GM18508 (cell line): ENCODE data around the gene TMEM82.

Experiments used
- ATAC-seq: cut with Tn5 transposase; IDR thresholded peaks from one replicate; pipeline ENCODE4 v1.9.1; 2021; ENCODE audit warnings: moderate number of reproducible peaks; ENCODE audit not compliant: insufficient read depth, unreplicated experiment

The TMEM82 gene

DNA sequence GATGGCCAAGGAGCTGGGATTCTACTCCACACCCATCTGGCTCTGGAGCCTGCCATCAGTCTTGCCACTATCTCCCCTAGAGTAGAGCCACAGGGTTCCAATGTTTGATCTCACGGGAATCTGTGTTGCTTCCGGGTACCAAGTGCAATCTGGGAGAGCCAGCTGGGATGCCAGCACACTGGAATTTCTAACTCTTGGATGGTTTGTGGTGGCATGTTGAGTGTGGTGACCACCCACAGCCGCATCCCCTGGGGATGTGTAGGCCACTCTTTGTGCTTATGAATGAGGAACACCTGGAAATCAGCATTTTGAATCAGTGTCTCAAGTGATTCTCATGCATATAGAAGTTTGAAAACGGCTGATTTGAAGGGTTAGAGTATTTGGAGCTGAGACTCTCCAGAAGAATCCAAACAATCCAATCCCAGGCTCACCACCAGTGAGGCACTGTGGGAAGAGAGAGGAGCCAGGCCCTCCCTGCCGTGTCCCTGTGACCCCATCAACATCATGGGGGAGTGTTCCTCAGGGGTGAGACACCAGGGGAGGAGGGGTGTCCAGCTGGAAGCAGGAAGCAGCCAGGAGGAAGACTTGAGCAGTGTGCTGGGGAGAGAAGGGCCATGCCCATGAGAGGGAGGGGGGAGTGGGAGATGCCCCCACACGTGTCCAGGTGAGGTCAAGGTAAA lies 29.7 kb downstream of the TMEM82 start:
- ATAC-seq: no peak

DNA sequence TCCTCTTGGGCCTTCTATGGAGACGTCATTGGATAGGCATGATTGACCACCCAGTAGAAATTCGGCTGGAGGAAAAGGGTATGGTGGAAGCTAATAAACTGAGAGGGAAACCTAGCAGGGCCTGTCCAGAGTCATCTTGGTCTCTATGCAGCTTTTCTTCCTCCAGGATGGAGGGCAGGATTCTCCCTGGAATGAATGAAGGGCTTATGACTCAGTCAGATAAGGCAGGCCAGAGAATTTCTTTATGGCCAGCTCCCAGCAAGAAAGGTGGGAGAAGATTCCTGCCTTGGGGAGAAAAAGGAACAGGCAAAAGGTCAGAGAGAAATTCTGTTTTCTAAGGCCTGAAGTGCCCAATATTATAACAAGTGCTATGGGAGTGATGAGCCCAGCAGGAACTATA lies 33.4 kb downstream of the TMEM82 start:
- ATAC-seq: no peak

DNA sequence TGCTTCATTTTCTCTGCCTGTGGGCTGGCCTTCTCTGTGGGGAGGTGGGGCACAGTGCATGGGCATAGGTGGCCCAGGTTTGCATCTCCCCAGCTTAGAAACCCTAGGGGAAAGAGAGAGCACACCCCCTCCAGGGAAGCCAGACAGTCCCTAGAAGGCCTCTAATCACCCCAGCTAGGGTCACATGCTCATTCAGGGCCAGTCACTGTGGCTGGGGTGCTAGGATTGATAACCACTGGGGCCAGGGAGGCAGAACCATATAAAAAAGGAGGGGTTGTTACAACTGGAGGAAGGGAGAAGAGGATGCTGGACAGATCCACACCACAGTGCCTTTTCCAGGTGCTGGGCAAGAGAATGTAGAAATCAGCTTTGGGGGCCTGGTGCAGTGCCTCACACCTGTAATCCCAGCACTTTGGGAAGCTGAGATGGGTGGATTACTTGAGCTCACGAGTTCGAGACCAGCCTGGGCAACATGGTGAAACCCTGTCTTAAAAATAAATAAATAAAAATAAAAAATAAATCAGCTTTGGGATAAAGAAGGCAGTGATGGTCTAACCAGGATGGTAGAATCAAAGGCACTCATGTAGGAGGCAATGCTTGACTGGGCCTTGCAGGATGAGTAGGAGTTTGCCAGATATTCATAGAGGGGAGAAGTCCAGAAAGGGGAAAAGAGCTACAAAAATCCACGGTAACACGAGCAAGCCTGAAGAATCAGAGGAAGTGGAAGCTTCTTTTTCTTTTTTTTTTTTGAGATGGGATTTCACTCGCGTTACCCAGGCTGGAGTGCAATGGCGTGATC lies 35.8 kb downstream of the TMEM82 start:
- no peak for ATAC-seq

GRCh38 chr1:15785683-15786082 lies 43.4 kb downstream of the TMEM82 start:
- ATAC-seq: no peak

DNA sequence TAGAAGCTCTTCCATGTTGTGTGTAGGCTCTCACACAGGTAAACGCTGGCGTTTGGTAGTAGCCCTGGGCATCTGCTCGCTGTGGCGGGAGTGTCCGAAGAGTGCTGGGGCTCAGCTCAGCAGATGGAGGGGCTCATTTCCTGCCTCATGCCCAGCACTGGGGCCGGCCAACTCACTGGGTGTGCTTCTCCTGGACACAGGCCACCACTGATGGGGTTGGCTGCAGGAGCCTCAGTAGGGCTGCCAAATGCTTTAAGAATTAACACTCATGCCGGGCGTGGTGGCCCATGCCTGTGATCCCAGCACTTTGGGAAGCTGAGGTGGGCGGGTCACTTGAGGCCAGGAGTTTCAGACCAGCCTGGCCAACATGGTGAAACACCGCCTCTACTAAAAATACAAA lies 44.3 kb downstream of the TMEM82 start:
- ATAC-seq: no peak

GRCh38 chr1:15788624-15789301 lies 46.5 kb downstream of the TMEM82 start:
- ATAC-seq: no peak

GRCh38 chr1:15796086-15796462 lies 53.8 kb downstream of the TMEM82 start:
- no peak for ATAC-seq
